Uterus (tissue), 4 donors: ENCODE measurements around the gene UNCX. TPM values are rescaled to one million over a fixed set of nuclear protein-coding genes. Genes with fewer than 3 reads are reported as not detected.

Source experiments
- DNase-seq, 2 donors: peaks; one replicate each; pipeline ENCODE4 v3.0.0-alpha.2; 2019 to 2020
- H3K27ac ChIP-seq, 2 donors: fragments of 200-600 bp; sonication (generic); 1 replicate in 1 of 2; 2 replicates in 1 of 2; pipeline ENCODE4 v1.5.1; 2016 to 2018
- H3K27me3 ChIP-seq, 2 donors: fragments of 200-600 bp; sonication (generic); one replicate each; pipeline ENCODE4 v1.5.1; 2018 to 2019; ENCODE audit warnings: control low read depth in 1 of 2
- H3K36me3 ChIP-seq, 2 donors: fragments of 200-600 bp; sonication (generic); one replicate each; pipeline ENCODE4 v1.5.1; 2019; ENCODE audit warnings: control low read depth in 1 of 2
- H3K4me1 ChIP-seq, 2 donors: fragments of 200-600 bp; sonication (generic); one replicate each; pipeline ENCODE4 v1.5.1; 2018 to 2019; ENCODE audit warnings: control low read depth in 1 of 2
- H3K4me3 ChIP-seq, 2 donors: fragments of 200-600 bp; sonication (generic); 1 replicate in 1 of 2; 2 replicates in 1 of 2; pipeline ENCODE4 v1.5.1; 2018 to 2019; ENCODE audit warnings: mild to moderate bottlenecking in 1 of 2
- H3K9me3 ChIP-seq, 2 donors: fragments of 200-600 bp; sonication (generic); one replicate each; pipeline ENCODE4 v1.5.1; 2019; ENCODE audit warnings: control low read depth in 1 of 2
- POLR2A ChIP-seq, 2 donors: fragments of 450-650 bp; IDR thresholded peaks; one replicate each; pipeline ENCODE4 v1.6.1; 2016; ENCODE audit warnings: antibody characterized with exemption in 2 of 2, mild to moderate bottlenecking in 1 of 2, moderate library complexity in 1 of 2
- intact Hi-C: fragments of 100-400 bp; cut with DNase I; formaldehyde crosslinking; loops from one replicate; pipeline ENCODE4 v1.15.1; 2023; ENCODE audit warnings: low total_unique reads
- total RNA-seq, 4 donors: library from RNA; depleted of rRNA in 3 of 4; stranded (reverse); fragments of >200 nt in 3 of 4; gene quantifications; one replicate each; pipeline versions ENCODE4 v1.1.0 to v1.2.4, GENCODE V29; 2014 to 2023
- TF ChIP-seq, protein P1 (sequence below), 4 experiments: fragments of 200-600 bp in 2 of 4; fragments of 450-650 bp in 2 of 4; sonication (generic) in 2 of 4; IDR thresholded peaks; one replicate each; pipeline ENCODE4 v1.5.1; 2016 to 2019; ENCODE audit warnings: antibody characterized with exemption in 4 of 4, mild to moderate bottlenecking in 2 of 4, moderate library complexity in 1 of 4
- donor health status: DM: yes; HTN: yes; CAD: no.

Gene UNCX
- total RNA-seq, 4 donors from 2014 or later, result not detected

DNA sequence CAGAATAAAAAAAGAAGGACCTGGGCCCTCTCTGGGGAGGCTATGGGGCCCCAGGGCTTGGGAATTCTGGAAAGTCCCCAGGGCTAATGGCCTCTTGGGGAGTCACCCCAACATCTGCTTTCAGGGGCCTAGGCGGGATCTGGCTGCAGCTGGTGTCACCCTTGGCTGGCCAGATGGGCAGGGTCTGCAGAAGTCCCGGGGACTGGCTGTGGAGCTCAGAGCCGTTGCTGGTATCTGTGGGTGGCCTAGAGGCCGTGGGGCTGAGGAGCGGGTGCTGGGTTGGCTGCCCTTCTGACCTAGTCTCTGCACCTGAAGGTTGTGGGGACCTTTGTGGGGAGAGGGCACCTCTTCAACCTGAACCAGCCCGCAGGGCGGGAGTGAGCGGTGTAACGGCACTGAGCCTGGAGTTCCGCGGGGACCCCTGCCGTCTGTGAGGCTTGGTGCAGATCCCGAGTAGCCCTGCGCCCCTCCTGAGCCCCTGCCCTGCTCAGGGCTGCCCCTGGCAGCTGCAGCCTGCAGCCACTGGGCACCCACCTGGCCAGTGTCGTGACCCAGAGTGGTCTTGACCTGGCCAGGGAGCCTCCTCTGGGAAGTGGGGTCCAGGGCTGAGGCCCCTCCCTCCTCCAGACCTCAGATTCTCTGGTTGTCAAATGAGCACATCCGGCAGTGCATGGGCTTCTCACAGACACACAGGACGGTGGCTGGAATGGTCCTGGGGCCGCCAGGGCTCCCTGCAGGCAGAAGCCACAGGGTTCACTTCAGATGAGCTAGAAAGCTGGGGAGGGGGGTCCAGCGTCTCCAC is 51.5 kb downstream of the UNCX start:
- H3K36me3 ChIP-seq, result no peaks in the 10 kb centered on the region
- H3K4me1 ChIP-seq, result no peaks in the 10 kb centered on the region
- no peak for DNase-seq
- no peak overlapping the region for H3K27ac ChIP-seq
- H3K4me3 ChIP-seq, result no peak overlapping the region
- intact Hi-C loops, result no loop called here
- no peaks in the 10 kb centered on the region for H3K27me3 ChIP-seq
- TF ChIP-seq, protein P1, sequence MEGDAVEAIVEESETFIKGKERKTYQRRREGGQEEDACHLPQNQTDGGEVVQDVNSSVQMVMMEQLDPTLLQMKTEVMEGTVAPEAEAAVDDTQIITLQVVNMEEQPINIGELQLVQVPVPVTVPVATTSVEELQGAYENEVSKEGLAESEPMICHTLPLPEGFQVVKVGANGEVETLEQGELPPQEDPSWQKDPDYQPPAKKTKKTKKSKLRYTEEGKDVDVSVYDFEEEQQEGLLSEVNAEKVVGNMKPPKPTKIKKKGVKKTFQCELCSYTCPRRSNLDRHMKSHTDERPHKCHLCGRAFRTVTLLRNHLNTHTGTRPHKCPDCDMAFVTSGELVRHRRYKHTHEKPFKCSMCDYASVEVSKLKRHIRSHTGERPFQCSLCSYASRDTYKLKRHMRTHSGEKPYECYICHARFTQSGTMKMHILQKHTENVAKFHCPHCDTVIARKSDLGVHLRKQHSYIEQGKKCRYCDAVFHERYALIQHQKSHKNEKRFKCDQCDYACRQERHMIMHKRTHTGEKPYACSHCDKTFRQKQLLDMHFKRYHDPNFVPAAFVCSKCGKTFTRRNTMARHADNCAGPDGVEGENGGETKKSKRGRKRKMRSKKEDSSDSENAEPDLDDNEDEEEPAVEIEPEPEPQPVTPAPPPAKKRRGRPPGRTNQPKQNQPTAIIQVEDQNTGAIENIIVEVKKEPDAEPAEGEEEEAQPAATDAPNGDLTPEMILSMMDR (IDR thresholded peaks at IDR 0.05), result no peak
- TF ChIP-seq POLR2A (IDR thresholded peaks at IDR 0.05), result no peak
- H3K9me3 ChIP-seq, result no peaks in the 10 kb centered on the region

DNA sequence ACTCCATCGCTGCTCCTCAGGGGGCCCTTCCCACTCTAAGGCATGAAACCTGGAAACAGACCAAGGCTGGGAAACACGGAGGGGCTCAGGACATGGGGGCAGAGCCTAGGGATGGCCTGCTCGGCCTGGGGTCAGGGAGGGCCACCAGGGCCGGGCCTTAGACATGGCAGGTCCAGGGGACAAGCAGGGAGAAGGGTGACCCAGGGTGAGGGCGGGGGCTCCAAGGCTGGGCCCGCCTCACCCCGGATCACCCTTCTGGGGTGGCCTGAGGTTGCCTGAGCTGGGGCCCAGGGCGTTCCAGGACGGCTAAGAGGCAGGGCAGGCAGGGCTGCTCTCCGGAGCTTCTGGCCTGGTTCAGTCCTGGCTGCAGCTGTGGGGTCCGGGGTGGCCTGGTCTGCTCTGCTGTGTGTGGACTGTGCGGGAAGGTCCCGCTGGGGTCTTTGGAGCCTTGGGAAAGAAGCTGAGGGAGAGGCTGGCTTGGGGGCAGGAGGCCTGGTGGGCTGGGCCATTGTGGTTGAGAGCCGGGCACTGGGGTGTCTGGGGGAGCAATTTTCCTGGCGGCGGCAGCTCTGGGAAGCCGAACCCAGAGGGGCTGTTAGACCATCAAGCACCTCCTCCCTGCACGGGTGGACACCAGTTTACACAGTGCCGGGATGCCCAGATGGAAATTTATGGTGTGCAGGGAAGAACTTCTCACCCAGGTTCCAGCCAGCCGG is 52.2 kb downstream of the UNCX start:
- H3K4me1 ChIP-seq, result peaks cover 0 to 1% of the 10 kb centered on the region in 2 donors
- no peaks in the 10 kb centered on the region for H3K36me3 ChIP-seq
- intact Hi-C loops, result no loop called here
- H3K27ac ChIP-seq, result no peak overlapping the region
- no peak for DNase-seq
- TF ChIP-seq, protein P1 (IDR thresholded peaks at IDR 0.05), result no peak
- TF ChIP-seq POLR2A (IDR thresholded peaks at IDR 0.05), result no peak
- no peaks in the 10 kb centered on the region for H3K27me3 ChIP-seq
- no peaks in the 10 kb centered on the region for H3K9me3 ChIP-seq
- H3K4me3 ChIP-seq, result no peak overlapping the region

DNA sequence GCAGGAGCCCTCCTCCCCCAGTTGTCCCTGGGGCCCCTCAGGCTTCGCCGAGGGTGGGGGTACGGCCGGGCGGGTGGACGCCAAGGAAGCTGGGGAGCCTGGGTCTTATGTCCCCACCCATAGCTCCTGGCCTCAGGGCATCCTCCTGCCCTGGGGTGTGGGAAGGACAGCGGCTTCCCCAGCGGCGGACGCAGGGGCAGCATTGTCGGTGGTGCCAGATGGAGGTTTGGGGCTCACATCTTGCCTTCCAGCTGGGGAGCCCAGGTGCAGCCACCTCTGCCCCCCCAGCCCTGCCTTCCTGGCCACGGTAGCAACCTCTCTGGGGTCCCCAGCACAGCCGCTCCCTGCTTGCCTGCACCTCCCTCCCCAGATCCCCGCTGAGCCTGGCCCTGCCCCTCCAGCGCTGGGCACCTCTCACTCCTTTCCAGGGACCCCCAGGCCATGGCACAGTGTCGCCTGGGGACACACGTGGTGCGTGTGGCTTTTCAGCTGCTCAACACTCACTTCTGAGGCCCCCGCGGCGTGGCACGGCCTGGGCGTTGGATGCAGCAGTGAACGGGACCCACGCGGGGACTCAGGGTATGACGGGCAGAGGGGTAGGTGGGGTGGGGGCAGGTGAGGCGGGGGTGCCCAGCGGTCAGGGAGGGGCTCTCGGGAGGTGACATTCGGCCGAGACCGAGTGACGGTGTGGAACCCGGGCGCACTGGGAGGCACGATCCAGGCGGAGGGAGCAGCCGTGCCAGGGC is 53.1 kb downstream of the UNCX start:
- no peak for DNase-seq
- intact Hi-C loops, result no loop called here
- no peaks in the 10 kb centered on the region for H3K9me3 ChIP-seq
- TF ChIP-seq, protein P1 (IDR thresholded peaks at IDR 0.05), result no peak
- no peak for TF ChIP-seq POLR2A (IDR thresholded peaks at IDR 0.05)
- peaks cover 0 to 9% of the 10 kb centered on the region in 2 donors for H3K4me1 ChIP-seq
- H3K36me3 ChIP-seq, result no peaks in the 10 kb centered on the region
- H3K27ac ChIP-seq, result no peak overlapping the region
- H3K4me3 ChIP-seq, result no peak overlapping the region
- no peaks in the 10 kb centered on the region for H3K27me3 ChIP-seq

Other genes with a start within 250 kb of the UNCX start
- 1 to 10 TPM in 1 of 4 donors, not detected in 3; 6.6 TPM for gene CYP2W1, start 249.7 kb upstream of the UNCX start, total RNA-seq
- gene GPR146, start 188.3 kb upstream of the UNCX start, total RNA-seq, result 100 to 1,000 TPM in 1 of 4 donors, 10 to 100 TPM in 3; 10.0 to 110 (median 32.9) TPM
- 10 to 100 TPM in 1 of 4 donors, 1 to 10 TPM in 3; 1.3 to 10.6 (median 5.0) TPM for gene GPER1, start 144.8 kb upstream of the UNCX start, total RNA-seq
- gene ZFAND2A, start 72.7 kb upstream of the UNCX start, total RNA-seq, result 10 to 100 TPM; 17.4 to 39.4 (median 21.8) TPM
- gene MICALL2, start 226.6 kb downstream of the UNCX start, total RNA-seq, result 10 to 100 TPM in 2 of 4 donors, 1 to 10 TPM in 2; 1.8 to 19.7 (median 12.6) TPM